HL-60/S4 treated with retinoic acid at 250 ng/mL for 4 days and 3 days (cell line): ENCODE results near the gene RXRA.

ENCODE experiments used
- in situ Hi-C: fragments of 300-500 bp; cut with MboI; formaldehyde crosslinking; loops from 2 replicates; pipeline ENCODE4 v1.7.0; 2022; ENCODE audit warnings: low sequenced_read_pairs

RXRA gene

GRCh38 chr9:134484479-134484878, 158.2 kb downstream of the RXRA start:
- in situ Hi-C loops, result no loop called here

GRCh38 chr9:134485653-134486052, 159.4 kb downstream of the RXRA start:
- in situ Hi-C loops, result no loop called here

GRCh38 chr9:134486143-134486591, 159.9 kb downstream of the RXRA start:
- in situ Hi-C loops, result no loop called here

- in situ Hi-C loops, result no loop called here
These were observed 160.3 kb downstream of the RXRA start for GRCh38 chr9:134486596-134486995.
